K562 (cell line): Measurements from ENCODE around the gene DHX8. TPM values are rescaled to one million over a fixed set of nuclear protein-coding genes. Genes with fewer than 3 reads are reported as not detected.

Experiments
- BRD4 ChIP-seq: fragments of 200-600 bp; sonication (generic); IDR thresholded peaks from 2 replicates; pipeline ENCODE4 v1.6.1; 2017; ENCODE audit warnings: inconsistent platforms
- CEBPG ChIP-seq, 3 experiments: fragments of 200-800 bp in 1 of 3; sonication (Bioruptor generic) in 1 of 3; sonication (generic) in 1 of 3; formaldehyde crosslinking in 1 of 3; IDR thresholded peaks in 2 of 3; conservative IDR thresholded peaks in 1 of 3; 2 replicates each; pipeline versions ENCODE4 v1.6.1 to v1.8.0; 2016 to 2022; ENCODE audit warnings: missing compliant biosample characterization in 2 of 3, missing genetic modification characterization in 2 of 3, mild to moderate bottlenecking in 1 of 3, missing genetic modification reagents in 1 of 3
- CXXC5 ChIP-seq: fragments of 250-450 bp; sonication (Bioruptor Pico); IDR thresholded peaks from 2 replicates; pipeline ENCODE4 v1.8.0; 2022; ENCODE audit warnings: inconsistent platforms, mild to moderate bottlenecking, moderate library complexity
- FOXP4 ChIP-seq: sonication (generic); formaldehyde crosslinking; IDR thresholded peaks from 2 replicates; pipeline ENCODE4 v1.8.0; 2022; ENCODE audit warnings: mild to moderate bottlenecking, missing genetic modification reagents, borderline replicate concordance
- HNRNPL ChIP-seq: fragments of 200-400 bp; formaldehyde crosslinking; IDR thresholded peaks from 2 replicates; pipeline ENCODE4 v1.6.1; 2017; ENCODE audit warnings: low read depth, mild to moderate bottlenecking, low read length
- KDM2B ChIP-seq: fragments of 250-450 bp; sonication (Bioruptor Pico); IDR thresholded peaks from 2 replicates; pipeline ENCODE4 v1.8.0; 2021; ENCODE audit warnings: mild to moderate bottlenecking, moderate library complexity
- MEF2A ChIP-seq: IDR thresholded peaks from 2 replicates; pipeline ENCODE4 v1.6.1; 2011; ENCODE audit warnings: low read depth, mild to moderate bottlenecking, low read length, moderate library complexity; ENCODE audit not compliant: control insufficient read depth
- MLLT1 ChIP-seq, 2 experiments: fragments of 450-650 bp; IDR thresholded peaks; 2 replicates each; pipeline ENCODE4 v1.6.1; 2016
- NR1H2 ChIP-seq: sonication (generic); formaldehyde crosslinking; IDR thresholded peaks from 2 replicates; pipeline ENCODE4 v1.4.0; 2020; ENCODE audit warnings: mild to moderate bottlenecking, missing genetic modification reagents
- POLR2A ChIP-seq: fragments of 450-650 bp; conservative IDR thresholded peaks from 2 replicates; pipeline ENCODE4 v1.6.1; 2016
- POLR2AphosphoS2 ChIP-seq: IDR thresholded peaks from 2 replicates; pipeline ENCODE4 v1.6.1; 2012; ENCODE audit warnings: low read length, improper control_type of control experiment
- SAFB ChIP-seq: fragments of 200-400 bp; formaldehyde crosslinking; IDR thresholded peaks from 2 replicates; pipeline ENCODE4 v1.6.1; 2017; ENCODE audit warnings: low read depth, low read length, borderline replicate concordance
- SOX6 ChIP-seq: fragments of 450-650 bp; IDR thresholded peaks from 2 replicates; pipeline ENCODE4 v1.6.1; 2014; ENCODE audit warnings: mild to moderate bottlenecking
- ZBTB26 ChIP-seq: fragments of 450-650 bp; formaldehyde crosslinking; IDR thresholded peaks from 2 replicates; pipeline ENCODE4 v1.4.0; 2022; ENCODE audit warnings: missing genetic modification characterization
- ZBTB7A ChIP-seq: IDR thresholded peaks from 2 replicates; pipeline ENCODE4 v1.6.1; 2011; ENCODE audit warnings: low read depth, mild to moderate bottlenecking, low read length, moderate library complexity, borderline replicate concordance; ENCODE audit not compliant: control insufficient read depth
- ZNF23 ChIP-seq: fragments of 250-450 bp; sonication (Bioruptor Pico); IDR thresholded peaks from 2 replicates; pipeline ENCODE4 v1.4.0; 2020; ENCODE audit warnings: mild to moderate bottlenecking
- ZNF3 ChIP-seq: fragments of 250-450 bp; sonication (Bioruptor Pico); IDR thresholded peaks from 2 replicates; pipeline ENCODE4 v1.5.0; 2021; ENCODE audit warnings: mild to moderate bottlenecking, moderate library complexity
- ZNF639 ChIP-seq, 2 experiments: fragments of 200-800 bp in 1 of 2; sonication (Bioruptor generic) in 1 of 2; sonication (generic) in 1 of 2; formaldehyde crosslinking in 1 of 2; IDR thresholded peaks in 1 of 2; conservative IDR thresholded peaks in 1 of 2; 2 replicates each; pipeline versions ENCODE4 v1.5.0 to v1.6.1; 2016 to 2020; ENCODE audit warnings: missing compliant biosample characterization in 1 of 2, missing genetic modification characterization in 1 of 2, missing genetic modification reagents in 1 of 2
- ZNF644 ChIP-seq: fragments of 200-800 bp; sonication (Bioruptor generic); IDR thresholded peaks from 2 replicates; pipeline ENCODE4 v1.6.1; 2016; ENCODE audit warnings: low read depth, missing genetic modification characterization, missing compliant biosample characterization
- ZNF717 ChIP-seq: fragments of 250-450 bp; sonication (Bioruptor Pico); IDR thresholded peaks from 2 replicates; pipeline ENCODE4 v1.5.0; 2021
- ZNF79 ChIP-seq: fragments of 250-450 bp; sonication (Bioruptor Pico); IDR thresholded peaks from 2 replicates; pipeline ENCODE4 v1.4.0; 2020; ENCODE audit warnings: low read depth, mild to moderate bottlenecking, moderate library complexity
- polyA plus RNA-seq, 8 experiments: library from polyadenylated mRNA; depleted of rRNA in 4 of 8; stranded (reverse) in 5 of 8; unstranded in 3 of 8; fragments of >200 nt; fragmentation: Nextera tagmentation in 2 of 8; fragmentation: Illumina TruSeq in 1 of 8; extraction: Ambion mirVana in 2 of 8; extraction: Trizol in 1 of 8; gene quantifications; 2 replicates each; pipeline versions ENCODE4 v1.2.1 to v1.2.3, GENCODE V29; 2011 to 2014; ENCODE audit warnings: inconsistent platforms in 1 of 8, missing spikeins in 1 of 8
- total RNA-seq, 7 experiments: library from RNA; depleted of rRNA in 6 of 7; stranded (reverse); fragments of >200 nt in 6 of 7; fragmentation: Illumina TruSeq in 2 of 7; extraction: Trizol in 2 of 7; gene quantifications; 2 replicates each; pipeline versions ENCODE4 v1.2.1 to v1.2.3, GENCODE V29; 2011 to 2021; ENCODE audit warnings: low replicate concordance in 1 of 7

DHX8 gene
- total and polyA plus RNA-seq, 9 of the 15 experiments (the other 6 are each of a cell fraction or from before 2014, with no cell fraction given) = 16.7 to 42.5 (median 25.6) TPM

GRCh38 chr17:43546319-43547188, 62.8 kb downstream of the DHX8 start, which contains the start of gene ETV4 (continued):
- TF ChIP-seq FOXP4 (CRISPR knock-in tag) (no peak), CXXC5 (peak; percentile 43; the same call in 1 of the 2 replicates), ZNF644 (tag) (no peak), NR1H2 (no peak), MLLT1 (IDR thresholded peaks at IDR 0.05) (no peak), HNRNPL (no peak), KDM2B (CRISPR knock-in tag) (0 out of 2 replicates have a peak, but pooled peaks have one; percentile 35), ZNF79 (CRISPR knock-in tag) (no peak), ZNF3 (CRISPR knock-in tag) (no peak), ZBTB7A (peak; percentile 45; the same call in 1 of the 2 replicates), ZBTB26 (CRISPR knock-in tag) (no peak), MEF2A (no peak), POLR2A (peak; percentile 66), ZNF717 (no peak), SAFB (no peak), BRD4 (no peak), CEBPG (CRISPR knock-in tag; IDR thresholded peaks at IDR 0.05) (no peak), CEBPG (tag; conservative IDR thresholded peaks at IDR 0.05 in 1 of 2, IDR thresholded peaks at IDR 0.05 in 1 of 2) (no peak), SOX6 (peak; percentile 68), ZNF23 (CRISPR knock-in tag) (no peak), POLR2AphosphoS2 (no peak), ZNF639 (CRISPR knock-in tag; conservative IDR thresholded peaks at IDR 0.05 in 1 of 2, IDR thresholded peaks at IDR 0.05 in 1 of 2) (no peak)
